Stimulated activated naive CD4-positive, alpha-beta T cell (primary cell): ENCODE measurements around the gene RPS6KA1.
"Not testable (repeated sequence)": the region's sequence is repeated elsewhere in the genome, so short reads cannot be mapped to it uniquely, and the experiment has no call there.

Source experiments
- DNase-seq, 6 experiments: peaks; one replicate each; lab custom pipeline; 2025; lab: John Stamatoyannopoulos, UW

The RPS6KA1 gene

DNA sequence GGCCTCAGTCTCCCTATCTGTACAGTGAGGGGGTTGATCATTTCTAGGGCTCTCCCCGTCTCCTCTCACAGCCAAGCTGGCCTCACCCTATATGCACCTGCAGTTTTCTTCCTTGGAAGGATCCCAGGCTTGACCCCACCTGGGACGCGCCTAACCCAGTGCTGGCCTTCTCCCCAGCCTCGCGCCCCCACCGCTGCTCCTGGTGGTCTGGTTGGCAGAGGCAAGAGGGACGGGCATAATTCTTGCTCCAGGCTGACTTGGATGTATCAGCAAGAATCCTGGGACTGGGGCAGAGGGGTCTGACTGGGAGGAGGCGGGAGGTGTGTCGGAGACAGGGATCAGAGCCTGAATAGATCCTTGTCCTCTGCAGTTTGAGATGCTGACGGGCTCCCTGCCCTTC lies 25.2 kb downstream of the RPS6KA1 start:
- no peak for DNase-seq

DNA sequence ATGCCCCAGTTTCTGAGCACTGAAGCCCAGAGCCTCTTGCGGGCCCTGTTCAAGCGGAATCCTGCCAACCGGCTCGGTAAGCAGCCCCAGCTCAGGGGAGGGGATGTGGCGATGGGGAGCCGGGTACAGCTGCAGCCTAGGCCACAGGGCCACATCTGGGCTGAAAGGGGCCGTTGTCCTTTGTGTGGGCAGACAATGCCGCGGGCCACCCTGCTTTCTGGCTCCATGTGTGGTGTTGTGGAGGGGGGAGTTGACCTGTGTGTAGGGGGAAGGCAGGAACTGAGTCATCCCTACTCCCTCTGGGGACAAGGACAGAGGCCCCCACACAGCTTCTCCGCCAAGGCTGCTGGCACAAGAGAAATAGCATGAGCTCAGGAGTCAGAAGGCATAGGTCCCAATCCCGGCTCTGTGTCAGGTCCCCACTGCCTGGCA lies 26.0 kb downstream of the RPS6KA1 start:
- DNase-seq = no peak

DNA sequence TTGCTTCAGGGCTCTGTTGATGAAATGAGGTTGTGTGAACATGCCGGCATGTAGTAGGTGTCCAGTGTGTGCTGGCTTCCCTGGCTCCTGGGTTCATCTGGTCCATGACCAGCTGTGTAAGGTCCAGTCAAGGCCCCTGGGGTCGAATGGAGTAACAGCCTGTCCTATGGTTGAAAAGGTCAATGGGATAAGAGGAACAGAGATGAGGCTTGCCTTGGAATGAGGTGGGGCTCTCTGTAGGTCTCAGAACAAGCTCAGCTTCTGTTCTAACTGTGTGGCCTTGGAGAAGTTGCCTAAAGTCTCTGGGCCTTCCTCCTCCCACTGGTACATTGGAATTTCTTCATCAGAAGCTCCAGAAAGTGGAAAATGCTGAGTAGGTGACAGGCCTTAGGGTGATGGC lies 26.6 kb downstream of the RPS6KA1 start:
- DNase-seq = no peak

GRCh38 chr1:26557008-26557407 lies 27.4 kb downstream of the RPS6KA1 start:
- no peak for DNase-seq

DNA sequence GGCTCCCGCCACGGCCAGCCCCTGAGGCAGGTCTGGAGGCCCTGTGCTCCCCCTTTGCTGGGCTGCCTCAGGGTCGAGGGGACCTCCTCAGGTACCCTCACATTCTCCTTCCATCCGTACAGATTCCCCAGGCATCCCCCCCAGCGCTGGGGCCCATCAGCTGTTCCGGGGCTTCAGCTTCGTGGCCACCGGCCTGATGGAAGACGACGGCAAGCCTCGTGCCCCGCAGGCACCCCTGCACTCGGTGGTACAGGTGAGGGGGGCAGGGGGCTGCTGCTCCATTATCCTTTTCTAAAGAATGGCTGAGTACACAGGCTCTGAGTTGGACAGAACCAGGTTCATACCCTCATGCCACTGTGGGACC lies 29.1 kb downstream of the RPS6KA1 start:
- DNase-seq = no peak

DNA sequence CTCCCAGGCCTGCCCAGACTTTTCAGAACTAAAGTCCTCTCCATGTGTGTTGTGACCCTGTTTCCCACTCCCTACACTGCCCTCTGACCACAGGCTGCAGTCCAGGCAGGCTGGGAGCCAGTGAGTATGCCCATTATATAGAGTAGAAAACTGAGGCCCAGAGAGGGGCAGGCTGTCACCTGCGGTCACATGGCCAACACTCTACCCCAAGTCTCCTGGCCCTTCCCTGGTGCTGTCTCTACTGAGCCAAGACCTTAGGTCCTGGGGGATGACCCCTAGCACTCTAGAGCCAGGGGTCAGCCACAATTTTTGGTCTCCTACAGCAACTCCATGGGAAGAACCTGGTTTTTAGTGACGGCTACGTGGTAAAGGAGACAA lies 30.8 kb downstream of the RPS6KA1 start:
- DNase-seq = no peak

- DNase-seq = no peak
Measured at GRCh38 chr1:26570287-26570686, 40.7 kb downstream of the RPS6KA1 start.

DNA sequence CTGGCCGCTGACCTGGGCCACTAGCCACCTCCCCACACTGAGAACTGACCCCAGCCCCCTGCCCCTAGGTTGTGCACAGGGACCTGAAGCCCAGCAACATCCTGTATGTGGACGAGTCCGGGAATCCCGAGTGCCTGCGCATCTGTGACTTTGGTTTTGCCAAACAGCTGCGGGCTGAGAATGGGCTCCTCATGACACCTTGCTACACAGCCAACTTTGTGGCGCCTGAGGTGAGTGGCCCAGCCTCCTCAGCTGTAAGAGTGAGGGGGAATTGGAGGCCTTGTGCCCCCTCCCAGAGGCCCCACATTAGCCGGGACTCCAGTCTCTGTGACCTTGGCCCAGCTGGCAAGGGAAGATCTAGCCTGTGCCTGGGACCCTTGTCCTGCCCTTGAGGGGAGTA lies 41.8 kb downstream of the RPS6KA1 start:
- DNase-seq = no peak

DNA sequence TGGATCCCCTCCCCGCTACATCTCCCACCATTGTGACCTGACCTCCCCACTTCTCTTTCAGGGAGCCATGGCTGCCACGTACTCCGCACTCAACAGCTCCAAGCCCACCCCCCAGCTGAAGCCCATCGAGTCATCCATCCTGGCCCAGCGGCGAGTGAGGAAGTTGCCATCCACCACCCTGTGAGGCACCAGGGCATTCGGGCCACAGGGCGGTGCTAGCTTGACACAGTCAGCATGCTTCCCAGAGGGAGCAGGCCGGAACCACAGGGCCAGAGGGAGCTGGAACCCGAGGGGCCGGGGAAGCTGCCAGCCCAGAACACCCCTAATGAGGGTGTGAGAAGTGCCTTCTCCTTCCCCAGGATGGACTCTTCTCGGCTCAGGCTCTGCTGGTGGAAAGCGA lies 44.5 kb downstream of the RPS6KA1 start:
- DNase-seq = no peak

- no peak for DNase-seq
Measured at GRCh38 chr1:26574719-26575251, 45.2 kb downstream of the RPS6KA1 start.

- DNase-seq = no peak
Measured at GRCh38 chr1:26575348-26575747, 45.8 kb downstream of the RPS6KA1 start.

DNA sequence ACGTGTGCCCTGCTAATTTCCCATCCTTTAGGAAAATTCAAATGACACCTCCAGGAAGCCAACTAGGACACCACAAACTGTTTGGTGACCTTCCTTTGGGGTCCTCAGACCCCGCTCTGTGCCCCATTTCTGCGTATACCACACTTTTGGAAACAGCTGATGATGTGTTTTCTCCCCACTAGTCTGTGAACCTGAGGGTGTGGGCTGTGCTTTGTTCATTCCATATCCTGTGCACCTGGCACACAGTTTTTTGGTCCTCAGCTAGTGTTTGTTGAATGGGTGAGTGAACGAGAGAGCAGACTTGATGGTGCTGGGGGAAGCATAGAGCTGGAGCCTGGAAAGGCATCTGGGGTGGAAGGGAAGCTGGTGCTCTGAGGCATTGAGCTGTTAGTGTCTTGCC lies 48.6 kb downstream of the RPS6KA1 start:
- DNase-seq = no peak

GRCh38 chr1:26579681-26580111 lies 50.1 kb downstream of the RPS6KA1 start:
- DNase-seq = no peak

DNA sequence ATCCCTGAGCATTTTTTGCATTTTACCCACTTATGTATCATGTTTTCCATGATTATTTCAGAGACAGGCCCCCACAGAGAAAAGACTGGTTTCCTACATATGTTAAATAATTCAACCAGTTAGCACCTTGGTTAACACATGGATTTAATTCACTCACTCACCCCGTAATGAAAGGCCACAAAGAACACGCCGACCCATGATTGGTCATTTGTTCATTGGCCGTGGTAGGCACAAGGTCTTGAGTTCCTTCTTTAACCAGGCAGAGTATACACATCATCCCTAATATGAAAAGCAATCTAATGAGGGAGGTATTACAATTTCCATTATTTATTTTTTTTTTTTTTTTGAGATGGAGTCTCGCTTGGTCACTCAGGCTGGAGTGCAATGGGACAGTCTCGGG lies 50.6 kb downstream of the RPS6KA1 start:
- no peak for DNase-seq

GRCh38 chr1:26581287-26581651 lies 51.7 kb downstream of the RPS6KA1 start:
- no peak for DNase-seq

DNA sequence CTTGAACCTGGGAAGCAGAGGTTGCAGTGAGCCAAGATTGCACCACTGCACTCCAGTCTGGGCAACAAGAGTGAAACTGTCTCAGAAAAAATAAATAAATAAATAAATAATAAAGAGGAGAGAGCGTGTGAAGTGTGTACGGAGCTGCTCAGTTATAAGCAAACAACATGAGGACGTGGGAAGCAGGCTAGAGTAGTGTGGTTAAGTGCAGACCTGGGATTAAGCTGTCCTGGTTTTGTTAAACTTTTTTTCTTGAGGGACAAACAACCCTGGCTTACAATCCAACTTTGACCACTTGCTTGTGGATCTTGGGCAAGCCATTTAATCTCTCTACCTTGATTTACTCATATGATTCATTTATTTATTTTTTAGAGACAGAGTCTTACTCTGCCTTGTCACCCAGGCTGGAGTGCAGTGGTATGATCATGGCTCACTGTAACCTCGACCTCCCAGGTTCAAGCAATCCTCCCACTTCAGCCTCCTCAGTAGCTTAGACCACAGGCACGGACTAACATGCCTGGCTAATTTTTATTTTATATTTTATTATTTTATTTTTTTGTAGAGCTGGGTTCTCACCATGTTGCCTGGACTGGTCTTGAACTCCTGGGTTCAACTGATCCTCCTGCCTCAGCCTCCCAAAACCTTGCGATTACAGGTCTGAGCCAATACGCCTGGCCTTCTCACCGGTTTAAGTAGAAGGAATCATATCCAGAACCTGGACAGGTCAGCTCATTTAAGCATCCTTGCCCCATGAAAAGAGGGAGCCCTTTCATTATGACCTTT lies 52.7 kb downstream of the RPS6KA1 start:
- DNase-seq = no peak

DNA sequence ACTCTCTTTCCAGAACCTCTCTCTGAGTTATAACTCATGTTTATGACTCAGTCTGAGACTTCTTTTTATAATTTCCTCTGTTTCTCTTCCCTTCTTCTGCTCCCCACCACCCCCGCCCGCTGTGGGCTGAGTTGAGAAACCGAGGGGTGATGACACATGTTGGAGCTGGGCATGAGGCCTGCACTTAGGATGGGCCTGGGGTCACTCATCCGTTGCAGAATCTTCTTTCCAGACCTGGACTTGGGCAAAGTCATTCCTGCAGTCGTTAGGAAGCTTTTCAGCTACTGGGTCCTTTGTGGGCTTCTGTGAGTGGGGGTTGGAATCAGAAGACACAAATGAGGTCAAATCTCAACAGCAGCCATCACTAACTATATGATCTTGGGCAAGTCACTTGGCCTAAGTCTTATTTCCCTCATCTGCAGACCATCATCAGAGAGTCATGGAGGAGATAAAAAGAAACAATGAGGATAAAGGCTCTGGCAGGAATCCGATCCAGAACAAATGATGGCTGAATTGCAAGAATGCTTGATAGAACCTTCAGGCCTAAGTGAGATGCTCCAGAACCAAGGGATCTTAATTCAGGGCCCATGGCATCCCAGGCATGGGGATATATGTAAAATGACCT lies 53.4 kb downstream of the RPS6KA1 start:
- DNase-seq = no peak

DNA sequence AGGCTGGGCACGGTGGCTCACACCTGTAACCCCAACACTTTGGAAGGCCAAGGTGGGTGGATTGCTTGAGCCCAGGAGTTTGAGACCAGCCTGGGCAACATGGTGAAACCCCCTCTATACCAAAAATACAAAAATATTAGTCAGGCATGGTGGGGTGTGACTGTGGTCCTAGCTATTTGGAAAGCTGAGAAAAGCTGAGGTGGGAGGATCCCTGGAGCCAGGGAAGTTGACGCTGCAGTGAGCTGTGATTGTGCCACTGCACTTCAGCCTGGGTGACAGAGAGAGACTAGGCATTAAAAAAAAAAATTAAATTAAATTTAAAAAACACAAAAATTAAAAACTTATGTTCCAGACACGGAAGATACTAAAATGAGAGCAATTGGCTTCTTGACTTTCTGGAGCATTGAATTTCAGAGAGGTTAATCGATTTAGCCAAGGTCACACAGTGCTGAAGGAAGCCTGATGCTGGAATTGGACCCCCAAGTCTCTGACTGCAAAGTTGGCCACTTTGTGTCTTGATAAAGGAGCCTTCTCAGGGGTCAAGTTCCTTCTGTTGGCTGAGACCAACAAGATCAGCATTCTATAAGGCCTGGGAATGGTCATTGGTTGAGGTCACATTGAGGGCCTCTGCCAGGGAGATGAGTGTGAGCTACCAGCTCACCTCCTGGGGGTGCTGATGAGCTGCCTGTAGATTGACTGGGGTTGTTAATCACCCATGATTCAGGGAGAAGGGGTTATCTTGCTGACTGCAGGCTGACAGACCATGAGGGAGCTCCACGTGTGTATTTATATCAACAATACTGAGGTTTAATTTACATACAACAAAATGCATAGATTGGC lies 54.3 kb downstream of the RPS6KA1 start:
- DNase-seq = no peak

DNA sequence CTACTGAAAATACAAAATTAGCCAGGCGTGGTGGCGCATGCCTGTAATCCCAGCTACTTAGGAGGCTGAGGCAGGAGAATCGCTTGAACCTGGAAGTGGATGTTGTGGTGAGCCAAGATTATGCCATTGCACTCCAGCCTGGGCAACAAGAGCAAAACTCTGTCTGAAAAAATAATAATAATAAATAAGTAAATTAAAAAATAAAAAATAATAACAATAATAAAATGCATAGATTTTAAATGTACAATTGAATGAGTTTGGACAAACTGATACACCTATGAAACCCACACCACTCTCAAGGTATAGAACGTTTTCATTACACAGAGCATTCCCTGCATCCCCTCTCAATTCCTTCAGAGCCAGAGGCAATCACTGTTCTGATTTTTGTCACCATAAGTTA lies 55.0 kb downstream of the RPS6KA1 start:
- DNase-seq = not testable (repeated sequence)

- no peak for DNase-seq
Measured at GRCh38 chr1:26585471-26585870, 55.9 kb downstream of the RPS6KA1 start.

GRCh38 chr1:26593385-26593784 lies 63.8 kb downstream of the RPS6KA1 start:
- no peak for DNase-seq

DNA sequence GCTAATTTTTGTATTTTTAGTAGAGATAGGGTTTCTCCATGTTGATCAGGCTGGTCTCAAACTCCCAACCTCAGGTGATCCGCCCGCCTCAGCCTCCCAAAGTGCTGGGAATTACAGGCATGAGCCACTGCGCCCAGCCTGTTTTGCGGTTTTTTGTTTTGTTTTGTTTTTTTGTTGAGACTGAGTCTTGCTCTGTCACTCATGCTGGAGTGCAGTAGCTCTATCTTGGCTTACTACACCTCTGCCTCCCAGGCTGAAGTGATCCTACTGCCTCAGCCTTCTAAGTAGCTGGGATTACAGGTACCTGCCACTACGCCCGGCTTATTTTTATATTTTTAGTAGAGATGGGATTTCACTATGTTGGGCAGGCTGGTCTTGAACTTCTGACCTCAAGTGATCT lies 65.0 kb downstream of the RPS6KA1 start:
- not testable (repeated sequence) for DNase-seq

DNA sequence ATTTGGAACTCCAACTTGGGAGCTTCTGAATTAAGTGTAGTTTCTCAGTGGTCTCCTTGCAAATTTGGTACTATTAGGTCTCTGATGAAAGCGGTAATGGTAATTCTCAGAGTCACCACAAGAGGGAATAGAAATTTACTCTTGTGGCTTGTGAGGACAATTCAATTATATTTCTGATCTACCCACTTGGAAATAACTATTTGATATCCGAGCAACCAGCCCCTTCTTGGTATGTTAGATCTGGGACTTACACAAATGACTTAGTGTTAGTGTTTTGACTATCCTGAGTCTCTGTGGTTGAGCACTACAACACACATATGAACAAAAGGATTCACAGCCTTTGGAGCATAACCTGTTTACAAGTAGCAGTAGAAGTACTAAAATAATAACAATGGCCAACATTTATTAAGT lies 68.1 kb downstream of the RPS6KA1 start:
- DNase-seq = peak in 3 of 6 experiments; percentile 30 to 60 (median 51)
